Superior temporal gyrus (tissue), 1 donor: ENCODE data around the gene CIZ1.

Experiments used
- DNase-seq: peaks from one replicate; pipeline ENCODE4 v3.0.0-alpha.2; 2016; ENCODE audit errors: extremely low spot score

The CIZ1 gene

GRCh38 chr9:128213746-128214497 is 22.6 kb upstream of the CIZ1 start:
- no peak for DNase-seq

GRCh38 chr9:128211981-128212281 is 20.6 kb upstream of the CIZ1 start:
- DNase-seq: no peak

- DNase-seq: no peak
These were observed 20.0 kb upstream of the CIZ1 start for GRCh38 chr9:128211186-128211980.

- DNase-seq: no peak
These were observed 17.7 kb upstream of the CIZ1 start for GRCh38 chr9:128208946-128209669.

GRCh38 chr9:128208386-128208785 is 17.0 kb upstream of the CIZ1 start:
- DNase-seq: no peak

GRCh38 chr9:128206916-128207910 is 15.8 kb upstream of the CIZ1 start:
- DNase-seq: no peak

GRCh38 chr9:128206484-128206883 is 15.1 kb upstream of the CIZ1 start:
- DNase-seq: no peak

- DNase-seq: no peak
These were observed 14.0 kb upstream of the CIZ1 start for GRCh38 chr9:128205296-128205944.

- no peak for DNase-seq
These were observed 13.5 kb upstream of the CIZ1 start for GRCh38 chr9:128204858-128205257.

- no peak for DNase-seq
These were observed 12.6 kb upstream of the CIZ1 start for GRCh38 chr9:128203707-128204551.

- DNase-seq: peak; percentile 76
These were observed 11.8 kb upstream of the CIZ1 start, which contains the start of gene DNM1 for GRCh38 chr9:128203024-128203706. Gene DNM1, plus strand, starts transcription at chr9:128203379. Its CDS starts 92 bp downstream, at chr9:128203471.

- DNase-seq: no peak
These were observed 11.3 kb upstream of the CIZ1 start for GRCh38 chr9:128202648-128203023.

- DNase-seq: no peak
These were observed 10.3 kb upstream of the CIZ1 start for GRCh38 chr9:128201441-128202369.

GRCh38 chr9:128193469-128194096 is 2.2 kb upstream of the CIZ1 start:
- DNase-seq: peak; percentile 64

GRCh38 chr9:128192601-128193371 is 1.4 kb upstream of the CIZ1 start:
- peak; percentile 80 for DNase-seq

- no peak for DNase-seq
These were observed 611 bp downstream of the CIZ1 start for GRCh38 chr9:128190516-128191405.
